Globus pallidus (tissue), 1 donor: ENCODE results near the gene FOXJ1.

Source experiments
- DNase-seq: peaks from one replicate; pipeline ENCODE4 v3.0.0-alpha.2; 2015; ENCODE audit warnings: low spot score

FOXJ1 gene

GRCh38 chr17:76123749-76124581 lies 17.1 kb downstream of the FOXJ1 start:
- no peak for DNase-seq

- DNase-seq = no peak
These were observed 17.9 kb downstream of the FOXJ1 start for GRCh38 chr17:76123191-76123499.

GRCh38 chr17:76122431-76123190 lies 18.4 kb downstream of the FOXJ1 start:
- no peak for DNase-seq

DNA sequence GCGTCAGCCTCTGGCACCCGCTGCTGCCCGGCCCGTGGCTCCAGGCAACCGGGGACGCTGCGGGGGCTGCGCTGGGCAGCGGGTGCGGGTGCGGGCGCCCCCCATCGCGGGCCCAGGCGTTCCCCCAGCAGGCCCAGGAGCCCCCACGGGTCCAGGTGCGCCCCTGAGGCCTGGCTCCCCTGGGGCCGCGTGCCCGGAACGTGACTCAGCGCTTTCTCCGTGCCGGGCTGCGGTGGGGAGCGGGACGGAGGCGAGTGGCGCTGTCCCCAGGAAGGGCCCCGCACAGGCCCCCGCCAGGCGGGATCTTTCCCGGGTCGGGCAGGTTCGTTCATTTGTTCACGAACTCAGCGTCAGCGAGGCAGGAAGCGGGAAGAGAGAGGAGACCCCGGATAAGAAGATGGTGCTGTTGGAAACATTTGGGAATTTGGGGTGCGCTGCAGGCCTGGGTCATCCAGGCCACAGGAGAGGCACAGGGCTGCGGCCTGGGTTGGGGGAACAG lies 19.1 kb downstream of the FOXJ1 start:
- no peak for DNase-seq

DNA sequence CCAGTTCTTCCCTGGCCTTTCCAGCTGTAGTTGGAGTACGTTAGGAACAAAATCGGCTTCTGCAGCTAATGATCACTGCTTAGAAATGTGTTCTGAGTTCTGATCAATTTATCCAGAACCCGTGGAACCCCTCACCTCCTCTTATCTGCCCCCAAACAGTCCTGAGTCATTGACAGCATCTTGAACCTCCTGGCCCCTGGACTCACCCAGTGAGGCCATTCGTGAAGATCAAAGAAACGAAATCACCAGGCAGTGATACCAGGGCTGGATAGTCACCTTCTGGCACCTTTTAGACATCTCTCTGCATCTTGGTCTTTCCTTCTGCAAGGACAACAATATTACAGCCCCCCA lies 20.4 kb downstream of the FOXJ1 start:
- no peak for DNase-seq

DNA sequence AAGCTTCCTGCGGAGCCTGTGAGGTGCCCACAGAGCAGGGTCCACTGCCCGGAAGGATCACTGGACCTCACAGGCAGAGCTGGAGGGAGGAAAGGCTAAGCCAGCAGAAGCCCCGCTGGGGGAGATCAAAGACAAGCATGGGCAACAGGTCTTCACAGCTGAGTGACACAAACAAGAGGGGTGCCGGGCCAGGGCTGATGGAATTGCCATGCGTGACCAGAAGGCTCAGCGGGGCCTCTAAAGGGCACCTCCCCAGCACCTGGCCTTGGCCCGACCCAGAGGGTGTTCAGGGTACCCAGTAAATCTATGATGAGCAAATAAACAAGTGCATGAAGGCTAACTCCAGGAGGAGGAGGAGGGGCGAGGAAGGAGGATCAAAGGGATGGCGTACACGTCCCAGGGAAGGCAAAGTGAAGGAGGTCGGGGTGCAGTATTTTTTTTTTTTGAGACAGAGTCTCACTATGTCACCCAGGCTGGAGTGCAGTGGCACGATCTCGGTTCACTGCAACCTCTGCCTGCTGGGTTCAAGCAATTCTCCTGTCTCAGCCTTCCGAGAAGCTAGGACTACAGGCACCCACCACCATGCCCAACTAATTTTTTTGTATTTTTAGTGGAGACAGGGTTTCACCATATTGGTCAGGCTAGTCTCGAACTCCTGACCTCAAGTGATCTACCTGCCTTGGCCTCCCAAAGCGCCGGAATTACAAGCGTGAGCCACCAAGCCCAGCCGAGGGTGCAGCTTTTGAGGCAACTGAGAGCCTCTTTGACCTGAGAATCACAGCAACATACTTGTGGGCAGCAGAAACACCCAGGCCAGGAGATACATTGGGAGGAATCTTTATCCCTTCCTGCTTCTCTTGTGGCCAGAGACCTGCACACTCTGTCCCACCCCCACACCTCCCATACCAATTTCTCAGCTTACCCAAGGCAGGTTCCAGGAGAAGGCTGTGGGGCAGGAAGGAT lies 21.4 kb downstream of the FOXJ1 start:
- DNase-seq = no peak

- DNase-seq = no peak
These were observed 25.8 kb downstream of the FOXJ1 start for GRCh38 chr17:76115138-76115754.

- no peak for DNase-seq
These were observed 29.1 kb downstream of the FOXJ1 start for GRCh38 chr17:76111956-76112355.

- no peak for DNase-seq
These were observed 33.5 kb downstream of the FOXJ1 start for GRCh38 chr17:76107509-76107908.

DNA sequence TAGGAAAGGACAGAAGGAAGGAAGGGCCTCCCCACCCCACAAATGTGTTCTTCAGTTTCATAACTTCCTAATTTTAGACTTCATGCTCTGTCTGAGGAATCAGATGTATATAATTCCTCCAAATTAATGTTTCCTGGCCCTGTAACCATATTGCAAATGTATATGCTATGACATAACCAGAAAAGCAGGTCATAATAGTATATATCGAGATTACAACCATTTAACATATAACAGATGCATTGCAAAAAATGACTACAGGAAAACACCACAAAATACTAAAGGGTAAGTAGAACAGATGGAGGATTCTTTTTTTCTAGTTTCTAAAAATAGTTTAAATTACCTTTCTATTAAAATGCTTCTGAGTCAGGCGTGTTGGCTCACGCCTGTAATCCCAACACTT lies 34.3 kb downstream of the FOXJ1 start:
- DNase-seq = no peak

DNA sequence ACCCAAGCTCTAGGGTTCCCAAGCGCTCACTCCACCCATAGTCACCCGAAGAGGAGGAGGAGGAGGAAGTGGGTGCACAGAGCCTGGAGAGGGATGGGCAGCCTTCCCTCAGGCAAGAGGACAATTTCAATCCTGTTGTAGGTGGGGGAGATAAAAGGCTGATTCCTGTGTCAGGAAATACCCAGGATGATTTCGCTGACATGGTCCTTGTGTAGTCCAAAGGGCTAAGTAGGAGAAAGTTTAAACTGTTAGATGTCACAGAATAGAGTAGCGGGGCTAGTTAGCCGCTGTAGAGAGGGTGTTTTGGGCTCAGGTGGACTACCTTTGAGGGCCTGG lies 36.2 kb downstream of the FOXJ1 start:
- DNase-seq = no peak

DNA sequence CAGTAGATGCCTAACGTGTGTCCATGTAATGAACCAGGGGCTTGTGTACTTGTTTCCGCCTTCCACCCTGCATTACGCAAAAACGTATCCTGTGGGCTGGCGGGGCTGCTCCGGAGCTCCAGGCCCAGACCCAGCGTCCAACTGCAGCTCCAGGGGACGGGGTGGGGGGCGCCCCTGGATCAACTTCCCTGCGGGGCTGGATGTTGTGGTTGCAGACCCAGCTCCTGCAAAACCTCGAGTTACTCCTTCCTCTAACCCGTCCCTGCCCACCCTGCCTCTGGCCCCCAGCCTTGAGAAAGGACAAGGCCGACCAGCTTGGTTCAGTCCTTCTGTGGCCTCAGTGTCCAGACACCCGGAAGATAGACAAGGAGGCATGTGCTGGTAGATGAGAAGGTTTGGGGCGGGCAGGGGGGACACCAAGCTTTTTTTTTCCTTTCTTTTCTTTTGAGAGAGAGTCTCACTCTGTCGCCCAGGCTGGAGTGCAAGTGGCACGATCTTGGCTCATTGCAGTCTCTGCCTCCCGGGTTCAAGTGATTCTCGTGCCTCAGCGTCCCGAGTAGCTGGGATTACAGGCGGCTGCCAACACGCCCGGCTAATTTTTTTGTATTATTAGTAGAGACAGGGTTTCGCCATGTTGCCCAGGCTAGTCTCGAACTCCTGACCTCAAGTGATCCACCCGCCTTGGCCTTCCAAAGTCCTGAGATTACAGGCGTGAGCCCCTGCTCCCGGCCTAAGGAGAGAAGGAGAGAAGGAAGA lies 36.7 kb downstream of the FOXJ1 start:
- no peak for DNase-seq

DNA sequence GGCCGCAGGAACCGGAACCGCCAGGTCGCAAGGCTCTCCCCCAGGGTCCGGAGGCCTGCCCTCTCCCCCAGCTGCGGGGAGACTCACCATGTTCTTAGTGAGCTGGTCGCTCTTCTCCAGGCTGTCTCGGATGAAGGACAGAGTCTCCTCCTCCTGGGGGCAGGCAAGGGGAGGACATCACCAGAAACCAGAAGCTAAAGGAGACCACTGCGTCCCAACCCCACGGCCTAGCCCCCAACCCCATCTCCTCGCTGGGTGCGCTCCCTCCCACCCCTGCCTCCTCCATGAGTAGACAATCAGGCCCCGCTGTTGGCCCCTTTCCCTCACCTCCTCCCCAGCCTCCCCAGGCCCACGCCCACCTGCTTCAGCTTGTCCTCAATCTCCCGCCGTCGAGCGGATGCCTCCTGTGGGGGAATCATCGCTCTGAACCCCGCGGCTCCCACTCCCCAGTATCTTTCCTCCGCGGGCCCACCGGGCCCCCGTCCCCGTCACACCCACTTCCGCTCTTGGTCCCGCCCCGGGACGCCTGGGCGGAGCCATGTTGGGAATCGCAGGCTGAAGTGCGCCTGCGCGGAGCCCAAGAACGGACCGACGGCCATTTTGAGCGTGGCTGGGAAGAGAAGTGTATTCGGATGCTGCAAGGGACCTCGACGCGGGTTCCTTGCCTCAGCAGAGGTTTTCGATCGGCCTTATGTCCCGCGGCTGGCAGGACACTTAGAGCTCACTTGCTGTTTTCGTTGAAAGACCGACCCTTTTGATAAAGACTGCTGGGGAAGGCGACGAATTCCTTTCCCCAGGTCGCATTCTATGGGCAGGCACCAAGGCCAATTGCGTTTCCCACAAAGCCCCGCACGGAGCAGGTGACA lies 37.5 kb downstream of the FOXJ1 start, which contains the start of gene EXOC7:
Gene EXOC7, minus strand, starts transcription at position 514 of the 866 bp plus-strand sequence. Its CDS starts 95 bp downstream, at position 419.
- DNase-seq = peak; percentile 91

- DNase-seq = no peak
These were observed 38.1 kb downstream of the FOXJ1 start for GRCh38 chr17:76102944-76103273.

- DNase-seq = no peak
These were observed 43.2 kb downstream of the FOXJ1 start for GRCh38 chr17:76097716-76098295.

- no peak for DNase-seq
These were observed 45.1 kb downstream of the FOXJ1 start for GRCh38 chr17:76095943-76096342.

GRCh38 chr17:76094046-76094445 lies 47.0 kb downstream of the FOXJ1 start:
- no peak for DNase-seq

DNA sequence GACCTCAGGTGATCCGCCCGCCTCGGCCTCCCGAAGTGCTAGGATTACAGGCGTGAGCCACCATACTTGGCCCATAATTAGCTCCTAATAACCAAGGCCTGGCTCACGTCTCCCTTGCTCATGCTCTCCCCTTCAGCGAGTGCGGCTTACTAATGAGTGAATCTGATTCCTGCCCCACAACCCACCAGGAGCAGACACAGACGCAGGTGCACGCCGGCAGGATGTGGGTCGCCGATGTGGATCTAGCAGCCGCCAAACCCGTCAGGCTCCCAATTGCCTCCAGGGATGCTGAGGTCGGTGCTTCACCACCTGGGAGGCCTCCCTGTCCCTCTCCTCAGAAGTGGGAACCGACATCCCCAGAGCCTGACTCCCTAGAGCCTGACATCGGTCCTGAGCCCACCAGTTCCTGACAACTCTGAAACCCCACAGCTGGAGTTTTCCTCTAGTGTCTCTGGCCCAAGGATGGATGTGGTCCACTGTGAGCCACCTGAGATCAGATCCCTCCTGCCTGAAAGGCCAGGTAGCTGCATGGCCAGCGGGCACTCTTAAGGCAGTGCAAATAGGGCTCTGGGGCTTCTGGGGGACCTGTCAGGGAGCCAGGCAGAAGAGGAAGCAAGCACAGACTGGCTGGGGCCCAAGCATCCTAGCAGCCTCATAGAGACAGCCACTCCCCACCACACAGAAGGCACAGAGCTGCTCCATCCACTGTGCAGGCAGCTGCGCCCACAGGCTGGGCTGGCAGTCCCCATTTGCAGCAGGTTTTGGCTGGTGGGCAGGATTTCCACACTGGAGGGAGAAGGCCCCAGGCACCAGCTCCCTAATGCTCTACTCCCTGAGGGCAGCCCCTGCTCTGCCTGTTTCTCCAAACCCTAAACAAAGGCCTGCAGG lies 48.3 kb downstream of the FOXJ1 start:
- no peak for DNase-seq
